ENCODE data around the gene PRPF40B.
"Not testable (repeated sequence)": the region's sequence is repeated elsewhere in the genome, so short reads cannot be mapped to it uniquely, and the experiment has no call there.

Gene PRPF40B

GRCh38 chr12:49623142-49623904 lies at the start of gene PRPF40B:
Gene PRPF40B (plus strand): TSS chr12:49623561. CDS start chr12:49623591, 30 bp downstream.
- DNase-seq, result peak; percentile 73

GRCh38 chr12:49577589-49578315 lies 45.6 kb upstream of the PRPF40B start:
- no peak for DNase-seq

- DNase-seq, result no peak
These were observed 44.8 kb upstream of the PRPF40B start for GRCh38 chr12:49578471-49579112.

- peak; percentile 3 for DNase-seq
These were observed 42.5 kb upstream of the PRPF40B start for GRCh38 chr12:49580572-49581535.

- DNase-seq, result no peak
These were observed 41.2 kb upstream of the PRPF40B start for GRCh38 chr12:49582201-49582600.

GRCh38 chr12:49582850-49583249 lies 40.5 kb upstream of the PRPF40B start:
- DNase-seq, result no peak

- DNase-seq, result no peak
These were observed 39.8 kb upstream of the PRPF40B start for GRCh38 chr12:49583366-49584094.

- DNase-seq, result no peak
These were observed 38.8 kb upstream of the PRPF40B start for GRCh38 chr12:49584591-49584990.

- DNase-seq, result no peak
These were observed 37.6 kb upstream of the PRPF40B start for GRCh38 chr12:49585477-49586459.

GRCh38 chr12:49587174-49587908 lies 36.0 kb upstream of the PRPF40B start:
- DNase-seq, result no peak

- no peak for DNase-seq
These were observed 35.1 kb upstream of the PRPF40B start for GRCh38 chr12:49588281-49588680.

- DNase-seq, result no peak
These were observed 34.4 kb upstream of the PRPF40B start for GRCh38 chr12:49588721-49589516.

GRCh38 chr12:49598527-49598926 lies 24.8 kb upstream of the PRPF40B start:
- DNase-seq, result no peak

- no peak for DNase-seq
These were observed 23.4 kb upstream of the PRPF40B start for GRCh38 chr12:49599961-49600360.

- no peak for DNase-seq
These were observed 19.6 kb upstream of the PRPF40B start for GRCh38 chr12:49603721-49604120.

- DNase-seq, result no peak
These were observed 18.5 kb upstream of the PRPF40B start for GRCh38 chr12:49604856-49605255.

- not testable (repeated sequence) for DNase-seq
These were observed 17.8 kb upstream of the PRPF40B start, which contains the start of gene FAM186B for GRCh38 chr12:49605539-49605938. Gene FAM186B (minus strand): TSS chr12:49605639. CDS start chr12:49605477, 162 bp downstream.

GRCh38 chr12:49609059-49609874 lies 14.1 kb upstream of the PRPF40B start:
- DNase-seq, result no peak

Data from NCI-H345 (cell line).